Vagina (tissue), 2 donors: ENCODE measurements around the gene HRH1. TPM values are rescaled to one million over a fixed set of nuclear protein-coding genes. Genes with fewer than 3 reads are reported as not detected.

Experiments used
- DNase-seq, 2 donors: peaks; one replicate each; pipeline ENCODE4 v3.0.0-alpha.2; 2017; ENCODE audit errors: extremely low spot score in 2 of 2
- H3K27ac ChIP-seq: fragments of 200-600 bp; sonication (generic); one replicate; pipeline ENCODE4 v1.5.1; 2019
- H3K27me3 ChIP-seq: fragments of 200-600 bp; sonication (generic); one replicate; pipeline ENCODE4 v1.5.1; 2019
- H3K36me3 ChIP-seq, 2 donors: fragments of 200-600 bp; sonication (generic); one replicate each; pipeline ENCODE4 v1.5.1; 2017 to 2019
- H3K4me1 ChIP-seq: fragments of 200-600 bp; sonication (generic); one replicate; pipeline ENCODE4 v1.5.1; 2019
- H3K4me3 ChIP-seq, 2 donors: fragments of 200-600 bp; sonication (generic); 1 replicate in 1 of 2; 2 replicates in 1 of 2; pipeline ENCODE4 v1.5.1; 2016 to 2019
- H3K9me3 ChIP-seq: fragments of 200-600 bp; sonication (generic); one replicate; pipeline ENCODE4 v1.5.1; 2019
- POLR2A ChIP-seq, 2 donors: fragments of 450-650 bp; IDR thresholded peaks; one replicate each; pipeline ENCODE4 v1.6.1; 2017; ENCODE audit warnings: antibody characterized with exemption in 2 of 2, mild to moderate bottlenecking in 2 of 2, moderate library complexity in 2 of 2
- POLR2AphosphoS5 ChIP-seq, 2 donors: sonication (generic); formaldehyde crosslinking; IDR thresholded peaks; one replicate each; pipeline ENCODE4 v1.9.0; 2017; ENCODE audit warnings: antibody characterized with exemption in 2 of 2, mild to moderate bottlenecking in 2 of 2, low read depth in 1 of 2; ENCODE audit not compliant: insufficient read depth in 1 of 2
- intact Hi-C: fragments of 100-400 bp; cut with DNase I; formaldehyde crosslinking; loops from one replicate; pipeline ENCODE4 v1.15.1; 2023
- total RNA-seq: library from RNA; depleted of rRNA; stranded (reverse); fragments of >200 nt; gene quantifications from one replicate; pipeline ENCODE4 v1.2.3, GENCODE V29; 2016
- TF ChIP-seq, protein P1 (sequence below), 3 experiments: fragments of 450-650 bp in 2 of 3; fragments of 200-600 bp in 1 of 3; sonication (generic) in 1 of 3; IDR thresholded peaks; one replicate each; pipeline ENCODE4 v1.5.1; 2017 to 2019; ENCODE audit warnings: antibody characterized with exemption in 3 of 3, mild to moderate bottlenecking in 2 of 3, moderate library complexity in 2 of 3

HRH1 gene
- total RNA-seq, 1 donor from 2014 or later: 9.3 TPM

DNA sequence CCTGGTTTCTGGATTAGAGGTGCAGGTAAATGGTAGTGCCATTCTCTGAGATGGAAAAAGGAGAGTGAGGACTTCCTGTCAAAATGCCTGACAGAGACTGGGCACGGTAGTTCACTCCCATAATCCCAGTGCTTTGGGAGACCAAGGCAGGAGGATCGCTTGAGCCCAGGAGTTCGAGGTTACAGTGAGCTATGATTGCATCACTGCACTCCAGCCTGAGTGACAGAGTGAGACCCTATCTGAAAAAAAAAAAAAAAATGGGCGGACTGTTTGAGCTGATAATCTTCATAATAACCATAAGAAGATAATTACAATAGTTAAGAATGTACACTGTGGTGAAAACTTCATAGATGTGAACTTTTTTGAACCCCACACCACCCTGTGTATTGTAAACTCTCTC, 44.2 kb downstream of the HRH1 start:
- Histone ChIP-seq H3K9me3 (no peaks in the 10 kb centered on the region), H3K27me3 (no peaks in the 10 kb centered on the region), H3K4me3 (no peak overlapping the region), H3K27ac (peak overlapping the region; percentile 52), H3K36me3 (no peaks in the 10 kb centered on the region), H3K4me1 (peaks cover 72% of the 10 kb centered on the region)
- no peak for DNase-seq
- intact Hi-C loops: no loop called here
- TF ChIP-seq, protein P1, sequence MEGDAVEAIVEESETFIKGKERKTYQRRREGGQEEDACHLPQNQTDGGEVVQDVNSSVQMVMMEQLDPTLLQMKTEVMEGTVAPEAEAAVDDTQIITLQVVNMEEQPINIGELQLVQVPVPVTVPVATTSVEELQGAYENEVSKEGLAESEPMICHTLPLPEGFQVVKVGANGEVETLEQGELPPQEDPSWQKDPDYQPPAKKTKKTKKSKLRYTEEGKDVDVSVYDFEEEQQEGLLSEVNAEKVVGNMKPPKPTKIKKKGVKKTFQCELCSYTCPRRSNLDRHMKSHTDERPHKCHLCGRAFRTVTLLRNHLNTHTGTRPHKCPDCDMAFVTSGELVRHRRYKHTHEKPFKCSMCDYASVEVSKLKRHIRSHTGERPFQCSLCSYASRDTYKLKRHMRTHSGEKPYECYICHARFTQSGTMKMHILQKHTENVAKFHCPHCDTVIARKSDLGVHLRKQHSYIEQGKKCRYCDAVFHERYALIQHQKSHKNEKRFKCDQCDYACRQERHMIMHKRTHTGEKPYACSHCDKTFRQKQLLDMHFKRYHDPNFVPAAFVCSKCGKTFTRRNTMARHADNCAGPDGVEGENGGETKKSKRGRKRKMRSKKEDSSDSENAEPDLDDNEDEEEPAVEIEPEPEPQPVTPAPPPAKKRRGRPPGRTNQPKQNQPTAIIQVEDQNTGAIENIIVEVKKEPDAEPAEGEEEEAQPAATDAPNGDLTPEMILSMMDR (IDR thresholded peaks at IDR 0.05): no peak
- no peak for TF ChIP-seq POLR2AphosphoS5 (IDR thresholded peaks at IDR 0.05; ENCODE audit: insufficient read depth in 1 of 2, low read depth in 1 of 2)

DNA sequence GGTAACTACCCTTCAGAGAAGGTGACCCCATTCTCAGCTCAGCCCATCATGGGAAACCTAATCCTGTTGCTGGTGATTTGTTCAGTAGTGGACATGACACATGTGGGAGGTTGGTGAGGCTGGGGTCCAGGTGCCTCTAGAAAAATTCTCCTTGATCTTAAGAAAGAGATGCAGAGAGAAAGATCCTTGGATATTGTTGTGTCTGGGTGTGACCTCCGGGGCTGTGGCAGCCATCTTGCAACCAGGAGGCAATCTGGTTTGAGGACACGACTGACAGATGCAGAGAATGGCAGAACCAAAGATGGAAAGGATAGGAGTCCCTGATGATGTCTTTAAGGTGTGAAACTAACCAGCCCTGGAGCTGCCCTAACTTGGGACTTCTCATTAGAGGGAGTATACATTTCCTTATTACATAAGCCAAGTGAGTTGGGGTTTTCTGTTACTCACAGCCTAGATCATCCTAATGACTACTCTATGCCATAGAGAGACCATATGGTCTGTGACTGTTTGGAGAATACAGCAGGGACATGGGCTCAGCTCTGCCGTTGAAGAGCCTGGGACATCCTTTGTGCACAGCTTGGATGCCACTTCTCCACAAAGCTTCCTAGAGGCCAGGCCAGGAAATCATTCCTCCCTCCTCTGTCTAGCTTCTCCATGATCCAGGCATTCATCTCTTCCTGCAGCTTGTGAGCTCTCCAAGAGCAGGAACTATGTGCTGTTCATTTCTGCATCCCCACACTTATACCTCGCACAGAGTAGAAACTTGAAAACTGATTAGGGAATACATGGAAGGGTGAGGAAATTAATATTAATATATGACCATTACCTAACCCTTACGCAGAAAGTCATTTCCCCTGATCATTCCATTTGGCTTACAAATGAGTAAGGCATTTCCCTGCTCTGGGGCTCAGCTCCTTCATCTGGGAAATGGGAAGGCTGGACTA, 45.9 kb downstream of the HRH1 start:
- no peaks in the 10 kb centered on the region for H3K9me3 ChIP-seq
- no peak for DNase-seq
- intact Hi-C loops: no loop called here
- no peak overlapping the region for H3K4me3 ChIP-seq
- no peaks in the 10 kb centered on the region for H3K27me3 ChIP-seq
- H3K4me1 ChIP-seq: peaks cover 63% of the 10 kb centered on the region
- H3K27ac ChIP-seq: peak overlapping the region; percentile 40
- no peaks in the 10 kb centered on the region for H3K36me3 ChIP-seq
- TF ChIP-seq, protein P1 (IDR thresholded peaks at IDR 0.05): no peak
- TF ChIP-seq POLR2AphosphoS5 (IDR thresholded peaks at IDR 0.05; ENCODE audit: insufficient read depth in 1 of 2, low read depth in 1 of 2): no peak
- TF ChIP-seq POLR2A (IDR thresholded peaks at IDR 0.05): no peak

DNA sequence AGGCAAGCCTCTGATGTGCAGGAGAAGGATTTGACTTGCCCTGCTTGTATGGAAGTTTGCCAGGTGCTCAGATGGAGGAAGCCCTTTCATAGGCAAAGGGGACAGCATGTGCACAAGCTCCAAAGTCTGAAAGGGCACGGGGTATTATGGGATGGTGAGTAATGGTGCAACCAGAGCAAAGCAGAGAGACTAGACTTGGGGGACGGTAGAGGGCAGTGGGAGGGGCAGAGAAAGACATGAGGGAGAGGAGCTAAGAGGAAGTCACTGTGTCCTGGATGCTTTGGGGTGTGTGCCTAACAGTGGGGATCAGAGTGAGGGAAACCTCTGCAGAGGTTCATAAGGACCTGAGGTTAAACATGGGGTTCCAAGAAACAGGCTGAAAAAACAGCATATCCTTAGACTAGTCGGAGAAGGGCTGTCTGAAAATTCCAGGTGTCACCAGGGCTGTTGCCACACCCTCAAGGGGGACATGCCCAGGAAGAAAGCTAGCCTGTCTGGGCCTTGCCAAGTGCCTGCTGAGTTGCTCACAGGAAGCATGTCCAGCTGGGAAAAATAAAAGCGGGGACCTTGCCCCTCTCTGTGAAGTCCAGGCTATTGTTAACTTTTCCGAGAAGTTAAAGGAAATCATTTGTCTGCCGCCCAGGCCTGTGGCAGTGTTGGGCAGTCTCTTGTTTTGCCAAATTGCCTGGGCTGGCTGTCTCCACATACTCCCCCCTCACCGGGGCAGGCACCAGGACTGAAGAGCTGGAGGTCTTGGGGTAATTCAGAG, 47.1 kb downstream of the HRH1 start:
- Histone ChIP-seq H3K9me3 (no peaks in the 10 kb centered on the region), H3K4me3 (no peak overlapping the region), H3K27me3 (no peaks in the 10 kb centered on the region), H3K4me1 (peaks cover 50% of the 10 kb centered on the region), H3K27ac (peak overlapping the region; percentile 17), H3K36me3 (no peaks in the 10 kb centered on the region)
- intact Hi-C loops: no loop called here
- no peak for DNase-seq
- TF ChIP-seq POLR2AphosphoS5 (IDR thresholded peaks at IDR 0.05; ENCODE audit: insufficient read depth in 1 of 2, low read depth in 1 of 2): peak; percentile 24 to 37
- TF ChIP-seq, protein P1 (IDR thresholded peaks at IDR 0.05): no peak

DNA sequence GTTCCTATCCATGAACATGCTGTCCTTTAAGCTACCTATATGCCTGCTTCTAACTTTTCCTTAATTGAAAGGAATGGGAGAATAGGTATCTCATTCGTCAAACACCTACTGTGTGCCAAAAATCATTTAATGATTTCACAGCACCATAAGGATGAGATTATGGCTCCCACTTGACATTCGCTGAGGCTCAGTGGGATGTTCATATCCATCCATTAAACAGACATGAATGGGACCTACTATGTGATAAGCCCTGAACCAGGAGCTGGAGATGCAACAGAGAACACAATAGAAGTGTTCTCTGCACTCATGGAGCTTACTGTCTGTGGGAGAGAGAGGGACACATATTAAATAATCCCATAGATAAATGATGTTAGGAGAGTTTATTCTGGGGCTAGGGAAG, 49.7 kb downstream of the HRH1 start:
- peaks cover 37% of the 10 kb centered on the region for H3K4me1 ChIP-seq
- no peak overlapping the region for H3K27ac ChIP-seq
- H3K36me3 ChIP-seq: no peaks in the 10 kb centered on the region
- H3K9me3 ChIP-seq: no peaks in the 10 kb centered on the region
- intact Hi-C loops: no loop called here
- H3K4me3 ChIP-seq: no peak overlapping the region
- no peak for DNase-seq
- no peaks in the 10 kb centered on the region for H3K27me3 ChIP-seq
- TF ChIP-seq POLR2A (IDR thresholded peaks at IDR 0.05) (no peak), POLR2AphosphoS5 (IDR thresholded peaks at IDR 0.05; ENCODE audit: insufficient read depth in 1 of 2, low read depth in 1 of 2) (no peak)
- TF ChIP-seq, protein P1 (IDR thresholded peaks at IDR 0.05): no peak
